SW 1271 (cell line): ENCODE results near the gene ZSWIM4.

Source experiments
- DNase-seq, 2 experiments: peaks; one replicate each; lab custom pipeline; 2025; lab: John Stamatoyannopoulos, UW

ZSWIM4 gene

DNA sequence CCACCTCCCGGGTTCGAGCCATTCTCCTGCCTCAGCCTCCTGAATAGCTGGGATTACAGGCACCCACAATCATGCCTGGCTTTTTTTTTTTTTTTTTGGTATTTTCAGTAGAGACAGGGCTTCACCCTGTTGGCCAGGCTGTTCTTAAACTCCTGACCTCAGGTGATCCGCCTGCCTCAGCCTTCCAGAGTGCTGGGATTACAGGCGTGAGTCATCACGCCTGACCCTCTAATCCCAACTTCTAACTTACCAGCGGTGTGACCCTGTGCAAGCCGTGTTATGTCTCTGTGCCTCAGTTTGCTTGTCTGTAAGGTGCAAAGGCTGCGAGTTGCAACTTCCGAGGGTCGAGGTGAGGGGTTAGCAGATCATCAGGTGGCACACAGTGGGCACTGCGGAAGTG lies 17.3 kb downstream of the ZSWIM4 start:
- DNase-seq = no peak

DNA sequence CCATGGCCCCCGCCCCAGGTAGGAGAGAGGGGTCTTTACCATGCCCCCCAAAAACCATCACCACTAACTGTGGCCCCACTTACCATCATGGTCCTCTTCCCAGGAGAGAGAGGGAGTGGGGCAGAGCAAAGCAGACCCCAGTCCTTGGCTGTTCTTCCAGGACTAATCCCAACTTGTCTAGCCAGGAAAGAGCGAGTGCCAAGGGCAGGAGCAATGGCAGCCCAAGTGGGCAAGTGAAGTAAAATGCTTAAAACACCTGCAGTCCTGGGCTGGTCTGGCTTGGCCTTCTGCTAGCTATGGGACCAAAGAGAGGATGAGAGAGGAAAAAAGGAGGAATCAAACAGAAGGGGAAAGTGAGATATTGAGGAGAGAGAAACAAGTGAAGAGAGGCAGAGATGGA lies 17.9 kb downstream of the ZSWIM4 start:
- no peak for DNase-seq

DNA sequence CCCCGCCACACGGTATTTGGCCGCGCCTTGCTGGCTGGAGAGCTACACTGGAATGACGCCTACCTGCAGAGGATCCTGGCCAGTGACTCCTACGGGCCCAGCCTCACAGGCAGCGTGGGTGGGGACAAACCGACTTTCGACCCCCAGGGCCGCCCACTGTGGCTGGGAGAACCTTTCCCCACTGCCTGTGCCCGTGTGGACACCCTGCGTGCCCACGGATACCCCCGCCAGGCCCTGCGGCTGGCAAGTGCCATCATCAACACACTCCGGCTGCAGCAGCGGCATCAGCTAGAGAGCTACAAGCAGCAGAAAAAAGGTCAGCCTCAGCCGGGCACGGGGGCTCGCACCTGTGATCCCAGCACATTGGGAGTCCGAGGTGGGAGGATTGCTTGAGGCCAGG lies 19.3 kb downstream of the ZSWIM4 start:
- DNase-seq = no peak

DNA sequence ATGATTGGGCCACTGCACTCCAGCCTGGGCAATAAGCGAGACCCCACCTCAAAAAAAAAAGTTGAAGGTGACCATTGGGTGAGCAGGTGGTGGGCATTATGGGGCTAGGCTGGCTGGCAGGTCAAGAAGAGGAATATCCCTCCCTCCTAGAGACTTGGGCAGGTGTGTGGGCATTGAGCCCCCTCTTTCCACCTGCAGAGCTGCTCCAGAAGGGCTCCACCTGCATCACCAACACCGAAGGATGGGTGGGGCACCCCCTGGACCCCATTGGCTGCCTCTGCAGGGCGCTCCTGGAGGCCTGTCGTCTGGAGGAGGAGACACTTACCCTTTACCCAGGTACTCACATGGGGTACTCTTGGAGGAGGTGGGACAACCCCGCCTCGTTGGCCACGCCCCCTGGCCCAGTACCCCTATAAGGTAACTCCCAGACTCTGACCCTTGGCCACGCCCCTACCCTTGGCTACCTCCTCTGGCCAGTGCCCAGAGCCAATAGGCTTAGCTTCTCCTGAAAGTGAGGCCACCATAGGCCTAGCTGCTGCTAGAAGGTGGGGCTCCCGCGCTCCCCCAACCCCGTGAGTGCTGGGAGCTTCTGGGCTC lies 21.9 kb downstream of the ZSWIM4 start:
- DNase-seq = no peak

DNA sequence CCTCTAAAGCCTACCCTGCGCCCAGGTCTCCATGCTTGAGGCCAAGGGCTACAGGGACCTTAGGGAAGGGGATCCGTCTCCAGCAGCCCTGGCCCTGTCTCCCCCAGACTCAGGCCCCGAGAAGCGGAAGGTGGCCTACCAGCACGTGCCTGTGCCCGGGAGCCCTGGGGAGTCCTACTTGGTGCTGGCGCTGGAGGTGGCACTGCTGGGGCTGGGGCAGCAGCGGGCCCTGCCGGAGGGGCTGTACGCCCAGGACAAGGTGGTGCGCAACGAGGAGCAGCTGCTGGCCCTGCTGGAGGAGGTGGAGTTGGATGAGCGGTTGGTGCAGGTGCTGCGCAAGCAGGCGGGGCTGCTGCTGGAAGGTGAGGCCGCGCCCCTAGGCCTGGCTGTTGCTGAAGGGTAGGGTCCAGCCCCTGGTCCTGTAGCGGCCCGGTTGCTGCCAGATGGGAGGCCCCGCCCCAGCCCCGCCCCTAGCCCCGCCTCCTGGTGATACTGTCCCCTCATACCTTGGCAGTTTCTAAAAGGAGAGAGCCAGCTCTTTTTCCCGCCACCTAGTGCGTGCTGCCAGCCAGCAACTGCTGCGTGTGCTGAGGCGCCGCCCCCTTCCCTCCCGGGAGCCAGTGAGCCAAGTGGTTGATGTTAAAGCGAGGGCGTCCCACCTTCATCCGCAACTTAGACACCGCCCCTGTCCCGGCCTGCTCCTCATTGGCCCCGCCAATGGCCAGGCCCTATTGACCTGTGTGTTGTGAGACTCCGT lies 22.6 kb downstream of the ZSWIM4 start:
- DNase-seq = no peak

DNA sequence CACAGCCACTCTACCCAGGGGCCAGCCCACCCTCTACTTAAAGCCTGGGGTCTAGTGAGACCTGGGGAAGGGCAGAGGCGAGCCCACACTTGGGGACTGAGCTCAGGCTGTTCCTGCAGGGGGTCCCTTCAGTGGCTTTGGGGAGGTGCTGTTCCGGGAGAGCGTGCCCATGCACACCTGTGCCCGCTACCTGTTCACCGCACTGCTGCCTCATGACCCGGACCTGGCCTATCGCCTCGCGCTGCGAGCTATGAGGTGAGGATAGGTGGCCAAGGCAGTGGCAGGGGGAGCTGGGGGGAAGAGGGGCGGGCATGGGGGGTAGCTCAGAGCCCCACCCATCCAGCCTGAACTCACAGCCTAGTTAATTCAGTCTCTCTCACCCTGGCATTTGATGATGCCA lies 24.0 kb downstream of the ZSWIM4 start:
- DNase-seq = no peak

DNA sequence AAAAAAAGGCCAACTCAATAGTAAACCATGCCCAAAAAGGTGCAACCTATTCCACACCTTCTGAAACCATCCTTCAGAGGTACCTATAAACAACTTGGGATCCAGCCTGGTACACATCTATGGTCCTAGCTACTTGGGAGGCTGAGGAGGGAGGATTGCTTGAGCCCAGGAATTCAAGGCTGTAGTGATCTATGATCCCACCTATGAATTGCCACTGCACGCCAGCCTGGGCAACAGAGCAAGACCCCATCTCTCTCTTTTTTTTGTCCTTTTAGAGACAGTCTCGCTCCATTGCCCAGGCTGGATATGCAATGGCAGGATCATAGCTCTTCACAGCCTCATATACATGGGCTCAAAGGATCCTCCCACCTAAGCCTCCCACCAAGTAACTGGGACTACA lies 26.0 kb downstream of the ZSWIM4 start:
- no peak for DNase-seq

DNA sequence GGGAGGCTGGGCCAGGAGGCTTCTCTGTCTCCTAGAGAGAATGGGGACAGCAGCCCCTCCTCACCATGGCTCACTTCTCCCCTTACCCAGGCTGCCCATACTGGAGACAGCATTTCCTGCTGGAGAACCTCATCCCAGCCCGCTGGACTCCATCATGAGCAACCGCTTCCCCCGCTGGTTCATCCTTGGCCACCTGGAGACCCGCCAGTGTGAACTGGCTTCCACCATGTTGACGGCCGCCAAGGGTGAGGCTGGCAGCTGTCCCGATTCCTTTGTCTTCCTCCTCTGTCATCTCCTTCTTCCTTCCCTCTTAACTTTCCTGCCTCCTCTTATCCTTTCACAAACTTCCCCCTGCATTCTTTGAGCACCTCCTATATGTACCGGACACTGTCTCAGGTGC lies 28.0 kb downstream of the ZSWIM4 start:
- DNase-seq = no peak

DNA sequence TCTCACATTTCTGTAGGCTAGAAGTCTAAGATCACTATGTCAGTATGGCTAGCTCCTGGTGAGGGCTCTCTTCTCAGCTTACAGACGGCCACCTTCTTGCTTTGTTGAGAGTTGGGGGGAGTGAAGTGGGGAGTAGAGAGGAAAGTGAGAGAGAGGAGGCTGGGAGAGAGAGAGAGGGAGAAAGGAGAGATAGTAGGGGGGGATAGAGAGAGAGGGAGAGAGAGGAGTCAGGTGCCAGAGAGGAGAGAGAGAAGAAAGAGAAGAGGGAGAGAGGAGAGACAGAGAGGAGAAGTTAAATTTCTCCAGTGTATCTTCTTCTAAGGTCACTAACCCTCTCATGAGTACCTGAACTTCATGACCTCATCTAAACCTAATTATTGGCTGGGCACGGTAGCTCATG lies 28.7 kb downstream of the ZSWIM4 start:
- no peak for DNase-seq

DNA sequence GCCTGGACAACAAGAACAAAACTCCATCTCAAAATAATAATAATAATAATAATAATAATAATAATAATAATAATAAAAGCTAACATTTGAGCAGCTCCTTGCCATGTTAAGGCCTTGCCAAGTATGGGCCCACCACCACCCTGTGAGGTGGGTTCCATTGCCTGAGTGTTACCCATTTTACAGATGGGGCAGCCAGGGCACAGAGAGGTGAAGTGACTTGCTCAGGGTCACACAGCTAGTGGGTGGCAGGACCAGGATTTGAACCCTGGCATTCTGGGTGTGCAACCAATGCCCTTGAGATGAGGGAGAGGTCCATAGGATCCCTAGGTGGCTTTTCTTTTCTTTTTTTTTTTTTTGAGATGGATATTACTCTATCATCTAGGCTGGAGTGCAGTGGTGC lies 29.5 kb downstream of the ZSWIM4 start:
- DNase-seq = no peak

DNA sequence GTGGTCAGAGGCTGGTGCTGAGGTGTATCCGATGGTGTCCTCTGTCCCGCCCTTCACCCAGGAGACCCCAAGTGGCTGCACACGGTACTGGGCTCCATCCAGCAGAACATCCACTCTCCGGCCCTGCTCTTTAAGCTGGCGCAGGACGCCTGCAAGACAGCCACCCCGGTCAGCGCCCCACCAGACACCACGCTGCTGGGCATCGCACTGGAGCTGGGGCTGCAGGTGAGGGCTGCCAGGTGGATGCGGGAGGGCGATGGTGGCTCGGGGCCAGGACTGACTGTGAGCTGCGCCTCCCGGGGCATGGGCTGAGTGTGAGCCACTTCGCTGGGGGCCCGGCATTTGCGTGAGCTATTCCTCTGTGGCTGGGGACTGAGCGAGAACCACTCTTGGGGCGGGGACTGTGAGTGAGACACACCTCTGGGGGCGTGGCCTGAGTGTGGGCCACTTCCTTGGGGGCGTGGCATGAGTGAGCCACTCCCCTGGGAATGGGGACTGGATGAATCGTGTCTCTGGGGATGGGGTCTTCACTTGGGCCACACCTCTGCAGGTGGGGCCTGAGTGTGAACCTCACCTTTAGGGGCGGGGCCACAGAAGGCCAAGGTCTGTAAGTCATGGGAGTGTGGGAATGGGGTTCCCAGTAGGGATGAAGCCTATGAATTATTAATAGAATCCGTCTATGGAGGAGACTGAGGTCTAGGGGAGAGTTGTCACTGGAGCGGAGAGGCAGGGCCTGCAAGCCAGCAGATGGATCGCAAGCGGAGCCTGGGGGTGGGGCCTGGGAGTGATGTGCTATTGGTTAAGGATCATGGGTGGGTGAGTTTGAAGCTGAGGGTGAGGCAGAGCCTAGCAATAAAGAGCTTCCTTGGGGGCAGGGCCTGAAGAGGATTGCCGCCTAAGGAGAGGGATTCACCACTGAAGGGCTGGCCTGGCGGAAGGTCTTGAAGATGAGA lies 30.5 kb downstream of the ZSWIM4 start:
- no peak for DNase-seq

DNA sequence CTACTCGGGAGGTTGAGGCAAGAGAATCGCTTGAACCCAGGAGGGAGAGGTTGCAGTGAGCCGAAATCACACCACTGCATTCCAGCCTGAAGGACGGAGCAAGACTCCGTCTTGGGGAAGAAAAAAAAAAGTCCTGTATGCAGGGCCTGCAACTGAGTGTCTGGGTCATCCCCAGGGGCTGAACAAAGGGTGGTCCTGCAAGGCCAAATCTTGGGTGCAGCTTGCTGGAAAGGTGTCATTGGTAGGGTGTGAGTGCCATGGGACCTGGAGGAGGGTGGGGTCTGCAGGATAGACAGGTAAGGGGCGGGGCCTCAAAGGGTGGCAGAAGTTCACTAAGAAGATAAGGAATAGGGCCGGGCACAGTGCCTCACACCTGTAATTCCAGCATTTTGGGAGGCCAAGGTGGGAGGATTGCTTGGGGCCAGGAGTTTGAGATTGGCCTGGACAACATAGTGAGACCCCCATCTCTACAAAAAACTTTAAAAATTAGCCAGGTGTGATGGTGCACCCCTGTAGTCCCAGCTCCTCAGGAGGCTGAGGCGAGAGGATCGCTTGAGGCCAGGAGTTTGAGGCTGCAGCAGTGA lies 31.5 kb downstream of the ZSWIM4 start:
- DNase-seq = no peak

DNA sequence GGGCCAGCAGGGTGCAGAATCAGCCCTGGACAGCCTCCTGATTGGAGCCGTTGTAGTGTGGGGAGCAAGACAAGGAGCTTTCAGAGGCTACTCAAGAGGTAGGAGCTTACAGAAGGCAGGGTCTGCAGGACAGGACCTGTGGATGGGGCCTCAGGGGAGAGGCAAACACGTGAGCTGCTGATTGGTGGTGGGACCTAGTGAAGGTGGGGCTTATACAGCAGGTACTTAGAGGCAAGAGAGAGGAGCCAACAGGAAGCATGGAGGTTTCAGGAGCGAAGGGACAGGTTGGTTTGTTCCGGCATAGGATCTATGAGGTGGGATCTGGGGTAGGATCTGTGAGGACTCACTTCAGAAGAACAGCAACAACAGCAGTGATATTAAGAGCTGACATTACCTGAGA lies 32.4 kb downstream of the ZSWIM4 start:
- DNase-seq = no peak

DNA sequence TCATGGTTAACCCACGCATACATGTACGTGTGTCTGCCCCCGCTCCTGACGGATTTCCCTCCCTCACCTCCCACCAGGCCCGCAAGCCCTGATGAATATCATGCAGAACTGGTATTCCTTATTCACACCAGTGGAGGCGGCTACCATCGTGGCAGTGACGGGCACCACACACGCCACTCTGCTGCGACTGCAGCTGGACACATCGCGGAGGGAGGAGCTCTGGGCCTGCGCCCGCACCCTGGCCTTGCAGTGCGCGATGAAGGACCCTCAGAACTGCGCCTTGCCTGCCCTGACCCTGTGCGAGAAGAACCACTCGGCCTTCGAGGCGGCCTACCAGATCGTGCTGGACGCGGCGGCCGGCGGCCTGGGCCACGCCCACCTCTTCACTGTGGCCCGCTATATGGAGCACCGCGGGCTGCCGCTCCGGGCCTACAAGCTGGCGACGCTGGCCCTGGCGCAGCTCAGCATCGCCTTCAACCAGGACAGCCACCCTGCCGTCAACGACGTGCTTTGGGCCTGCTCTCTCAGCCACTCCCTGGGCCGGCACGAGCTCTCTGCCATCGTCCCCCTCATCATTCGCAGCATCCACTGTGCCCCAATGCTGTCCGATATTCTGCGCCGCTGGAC lies 35.0 kb downstream of the ZSWIM4 start:
- DNase-seq = no peak

DNA sequence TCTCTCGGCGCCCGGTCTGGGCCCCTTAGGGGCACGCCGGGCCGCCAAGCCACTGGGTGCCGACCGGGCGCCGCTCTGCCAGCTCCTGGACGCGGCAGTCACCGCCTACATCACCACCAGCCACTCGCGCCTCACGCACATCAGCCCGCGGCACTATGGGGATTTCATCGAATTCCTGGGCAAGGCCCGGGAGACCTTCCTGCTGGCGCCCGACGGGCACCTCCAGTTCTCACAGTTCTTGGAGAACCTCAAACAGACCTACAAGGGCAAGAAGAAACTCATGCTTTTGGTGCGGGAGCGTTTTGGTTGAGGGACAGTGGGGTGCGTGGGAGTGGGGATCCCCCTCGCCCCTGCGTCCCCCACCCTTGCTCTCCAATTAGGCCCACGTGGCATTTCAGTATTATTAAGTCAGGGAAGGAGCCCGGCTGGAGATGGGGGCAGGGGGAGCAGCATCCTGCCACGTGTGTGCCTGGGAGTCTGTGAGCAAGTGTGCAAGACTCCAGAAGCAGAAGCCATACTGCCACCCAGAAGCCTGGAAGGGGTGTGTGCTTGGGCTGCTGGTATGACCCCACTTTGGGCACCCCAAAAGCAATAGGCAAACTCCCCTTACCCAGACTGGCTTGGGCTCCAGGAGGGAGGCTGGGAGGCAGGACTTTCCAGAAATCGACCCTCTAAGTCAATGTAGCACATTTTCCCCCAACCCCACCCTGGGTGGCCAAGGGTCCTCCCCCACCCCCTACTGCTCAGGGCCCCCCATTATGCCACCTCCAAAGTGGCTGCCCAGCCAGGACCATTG lies 35.7 kb downstream of the ZSWIM4 start:
- no peak for DNase-seq

DNA sequence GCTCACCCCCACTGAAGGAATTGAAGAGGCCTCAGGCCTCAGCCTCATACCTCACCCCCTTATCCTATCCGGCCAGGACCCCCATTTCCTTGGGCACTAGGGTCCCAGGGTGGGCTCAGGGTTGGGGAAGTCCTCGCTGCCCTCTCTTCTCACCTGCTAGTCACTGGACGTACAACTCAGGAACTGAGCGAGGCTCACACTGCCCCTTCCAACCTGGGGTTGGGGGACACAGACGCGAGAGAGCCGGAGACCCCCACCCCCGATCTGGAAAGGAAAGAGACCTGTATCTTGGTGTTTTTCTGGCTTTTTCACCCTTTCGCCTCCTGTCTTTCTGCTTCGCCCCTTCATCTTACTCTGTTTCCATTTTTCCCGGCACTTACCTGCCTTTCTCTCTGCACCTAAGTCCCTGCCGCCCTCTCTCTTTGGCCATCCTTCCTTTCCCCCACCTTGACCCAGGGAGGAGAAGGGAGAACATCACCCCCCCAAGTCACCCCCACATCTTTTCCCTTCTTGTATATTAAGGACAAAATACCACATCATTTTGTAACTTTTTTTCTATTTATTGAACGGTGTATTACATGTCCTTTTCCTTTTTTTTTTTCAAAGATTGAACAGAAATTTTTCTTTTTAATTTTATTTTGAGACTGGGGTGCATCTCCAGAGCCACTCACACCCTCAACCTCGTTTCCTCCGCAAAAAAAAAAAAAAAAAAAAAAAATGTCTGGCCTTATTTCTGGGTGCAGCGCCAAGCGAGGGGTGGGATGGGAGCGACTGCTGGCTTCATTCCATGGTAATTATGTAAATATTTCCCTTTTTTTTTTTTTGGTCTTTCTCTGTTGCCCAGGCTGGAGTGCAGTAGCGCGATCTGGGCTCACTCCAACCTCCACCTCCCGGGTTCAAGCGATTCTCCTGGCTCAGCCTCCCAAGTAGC lies 36.6 kb downstream of the ZSWIM4 start:
- no peak for DNase-seq

DNA sequence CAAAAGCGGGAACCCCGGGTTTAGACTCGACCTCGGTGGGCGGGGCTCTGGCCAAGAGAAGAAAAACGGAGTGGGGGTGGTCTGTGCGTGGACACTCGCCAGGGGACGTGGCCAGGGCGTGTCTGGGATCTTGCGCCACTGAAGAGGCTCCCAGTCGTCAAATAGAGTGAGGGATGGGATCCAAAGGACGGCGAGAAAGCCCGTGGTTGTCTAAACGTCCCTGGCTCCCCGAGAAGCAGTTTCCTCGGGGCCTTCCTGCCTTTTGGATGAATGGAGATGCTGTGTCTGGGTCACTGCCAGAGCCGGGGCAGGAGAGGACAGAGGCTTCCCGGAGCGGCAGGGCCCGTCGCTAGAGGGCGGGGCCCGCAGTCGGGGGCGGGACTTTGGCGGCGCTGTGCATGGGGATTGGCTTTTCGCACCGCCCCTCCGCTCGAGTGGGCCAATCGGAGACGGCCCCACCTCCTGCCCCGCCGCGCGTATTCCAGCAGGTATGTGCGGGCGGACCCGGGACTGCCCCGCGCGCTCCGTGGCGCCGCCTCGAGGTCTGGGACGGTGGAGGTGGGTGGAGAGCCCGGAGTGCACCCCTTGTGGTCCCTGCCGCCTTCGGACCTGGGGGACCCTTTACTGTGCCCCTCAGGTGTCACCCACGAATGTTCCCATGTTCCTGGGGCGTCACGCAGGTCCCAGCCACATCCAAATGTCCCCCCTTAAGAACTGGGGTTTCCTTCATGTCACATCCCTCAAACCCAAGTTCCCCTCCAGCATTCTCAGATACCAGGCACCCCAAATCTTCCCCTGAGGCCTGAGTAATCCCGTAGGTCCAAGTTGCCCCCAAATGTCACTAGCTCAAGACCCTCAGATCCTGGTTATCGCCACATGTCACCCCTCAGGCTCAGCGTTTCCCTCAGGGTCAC lies 38.3 kb downstream of the ZSWIM4 start:
- DNase-seq = peak; percentile 62 to 80

DNA sequence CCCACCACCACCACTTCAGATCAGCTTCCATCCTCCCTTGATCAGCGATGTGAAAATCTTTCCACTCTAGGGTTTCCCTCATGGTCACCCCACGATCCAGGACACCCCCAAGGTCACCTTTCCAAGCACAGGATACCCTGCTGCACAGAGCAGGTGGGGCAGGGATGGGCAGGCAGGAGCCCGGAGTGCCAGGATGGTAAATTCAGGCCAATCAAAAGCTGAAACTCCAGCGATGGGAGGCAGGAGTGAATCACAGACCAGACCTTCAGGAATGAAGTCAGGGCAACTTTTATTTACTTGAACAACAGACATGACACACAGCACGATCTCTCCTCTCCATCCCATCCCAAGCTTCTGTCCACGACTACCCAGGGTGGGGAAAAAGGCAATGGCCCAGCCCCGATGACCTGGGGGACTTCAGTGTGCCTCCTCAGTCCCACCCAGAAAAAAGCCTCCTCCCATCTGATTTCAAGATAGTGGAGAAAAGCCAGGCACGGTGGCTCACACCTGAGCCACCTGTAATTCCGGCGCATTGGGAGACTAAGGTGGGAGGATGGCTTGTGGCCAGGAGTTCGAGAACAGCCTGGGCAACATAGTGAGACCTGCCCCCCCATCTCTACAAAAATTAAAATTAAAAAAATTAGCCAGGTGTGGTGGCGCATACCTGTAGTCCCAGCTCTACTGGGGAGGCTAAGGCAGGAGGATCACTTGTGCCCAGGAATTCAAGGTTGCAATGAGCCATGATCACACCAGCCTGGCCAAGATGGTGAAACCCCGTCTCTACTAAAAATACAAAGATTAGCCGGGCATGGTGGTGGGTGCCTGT lies 39.2 kb downstream of the ZSWIM4 start:
- DNase-seq = peak; percentile 73 to 76
